ENCODE data around the gene CSMD2.

Gene CSMD2

DNA sequence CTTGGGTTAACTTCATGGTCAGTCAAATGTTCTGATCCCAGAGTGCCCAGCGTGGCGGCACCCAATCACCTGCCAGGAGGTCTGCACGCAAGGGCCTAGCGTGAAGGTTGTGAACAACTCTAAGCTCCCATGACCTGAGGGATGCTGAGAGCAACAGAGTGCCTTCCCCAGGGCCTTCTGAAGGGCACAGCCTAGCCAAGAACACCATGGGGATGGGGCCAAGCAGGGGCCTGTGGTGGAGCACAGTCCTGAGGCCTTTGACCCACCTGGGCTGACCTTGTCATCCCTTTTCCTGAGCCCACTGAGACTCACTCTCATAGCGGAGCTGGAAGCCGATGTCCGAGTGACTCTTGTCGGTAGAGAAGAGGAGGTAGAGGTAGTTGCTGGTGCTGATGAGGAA is 440.0 kb downstream of the CSMD2 start:
- H2BK120ac ChIP-seq (ENCODE audit: low read depth, low read length) = no peak overlapping the region
- no peak for DNase-seq
- no peak overlapping the region for H3K4me3 ChIP-seq (ENCODE audit: insufficient read depth in 1 of 2, low read depth in 1 of 2, low read length in 2 of 2)
- no peaks in the 10 kb centered on the region for H3K27me3 ChIP-seq (ENCODE audit: control insufficient read depth in 1 of 2, insufficient read depth in 1 of 2, low read length in 2 of 2)
- no peak overlapping the region for H3K27ac ChIP-seq (ENCODE audit: low read length, poor library complexity, severe bottlenecking)
- no peak overlapping the region for H4K91ac ChIP-seq (ENCODE audit: low read length)
- no peak overlapping the region for H4K8ac ChIP-seq (ENCODE audit: low read length)
- no peak overlapping the region for H2BK15ac ChIP-seq (ENCODE audit: low read depth, poor library complexity, severe bottlenecking)
- H2AFZ ChIP-seq (ENCODE audit: low read depth, low read length) = no peak overlapping the region
- no peak overlapping the region for H3K23ac ChIP-seq (ENCODE audit: low read length in 2 of 2)
- peaks cover 0 to 26% of the 10 kb centered on the region in 2 experiments for H3K36me3 ChIP-seq (ENCODE audit: control insufficient read depth in 1 of 2, insufficient read depth in 2 of 2, low read depth in 1 of 2, low read length in 2 of 2)
- H3K18ac ChIP-seq (ENCODE audit: low read depth in 1 of 2, low read length in 2 of 2) = no peak overlapping the region
- no peak overlapping the region for H2AK5ac ChIP-seq (ENCODE audit: low read length, severe bottlenecking)
- H2BK12ac ChIP-seq (ENCODE audit: low read length in 2 of 2) = no peak overlapping the region
- no peak overlapping the region for H2BK5ac ChIP-seq (ENCODE audit: low read depth, low read length, poor library complexity, severe bottlenecking)
- H3K4me1 ChIP-seq (ENCODE audit: control insufficient read depth, insufficient read depth, low read depth, low read length) = no peaks in the 10 kb centered on the region
- H3K9me3 ChIP-seq (ENCODE audit: control insufficient read depth, low read length) = no peaks in the 10 kb centered on the region
- no peak overlapping the region for H3K9ac ChIP-seq (ENCODE audit: low read length)
- H3K14ac ChIP-seq (ENCODE audit: low read length in 2 of 2) = no peak overlapping the region
- no peaks in the 10 kb centered on the region for H3K79me1 ChIP-seq (replicated peaks; ENCODE audit: low read length, poor library complexity, severe bottlenecking)
- WGBS = 94% methylated on average over 8 of the region's 8 CpGs
- no peak overlapping the region for H3K4me2 ChIP-seq (ENCODE audit: low read length, poor library complexity, severe bottlenecking)
- H3K4ac ChIP-seq (ENCODE audit: low read depth in 1 of 2, low read length in 2 of 2) = no peak overlapping the region

DNA sequence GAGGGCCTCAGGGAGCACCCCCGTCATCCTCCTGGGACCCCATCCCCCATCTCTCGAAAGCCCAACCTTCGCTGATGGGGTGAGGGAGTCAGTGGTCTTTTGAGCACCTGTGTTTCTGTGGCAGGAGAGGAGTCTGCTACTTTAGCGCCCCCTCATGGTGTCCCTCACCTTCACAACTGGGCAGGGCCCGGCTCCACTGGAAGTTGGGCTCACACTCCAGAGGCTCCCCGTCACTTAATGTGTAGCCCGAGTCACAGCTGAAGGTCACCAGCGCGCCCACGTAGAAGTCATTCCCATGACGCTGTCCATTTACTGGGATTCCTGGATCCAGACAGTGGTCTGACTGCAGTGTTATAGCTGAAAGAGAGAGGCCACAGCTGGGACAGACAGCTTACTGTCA is 440.7 kb downstream of the CSMD2 start:
- no peak overlapping the region for H2BK12ac ChIP-seq (ENCODE audit: low read length in 2 of 2)
- H3K4me3 ChIP-seq (ENCODE audit: insufficient read depth in 1 of 2, low read depth in 1 of 2, low read length in 2 of 2) = no peak overlapping the region
- no peak for DNase-seq
- no peaks in the 10 kb centered on the region for H3K9me3 ChIP-seq (ENCODE audit: control insufficient read depth, low read length)
- no peak overlapping the region for H2BK5ac ChIP-seq (ENCODE audit: low read depth, low read length, poor library complexity, severe bottlenecking)
- no peak overlapping the region for H3K27ac ChIP-seq (ENCODE audit: low read length, poor library complexity, severe bottlenecking)
- H3K27me3 ChIP-seq (ENCODE audit: control insufficient read depth in 1 of 2, insufficient read depth in 1 of 2, low read length in 2 of 2) = no peaks in the 10 kb centered on the region
- no peak overlapping the region for H4K8ac ChIP-seq (ENCODE audit: low read length)
- H3K23ac ChIP-seq (ENCODE audit: low read length in 2 of 2) = no peak overlapping the region
- H3K9ac ChIP-seq (ENCODE audit: low read length) = no peak overlapping the region
- H3K4ac ChIP-seq (ENCODE audit: low read depth in 1 of 2, low read length in 2 of 2) = no peak overlapping the region
- no peak overlapping the region for H2BK15ac ChIP-seq (ENCODE audit: low read depth, poor library complexity, severe bottlenecking)
- no peaks in the 10 kb centered on the region for H3K79me1 ChIP-seq (replicated peaks; ENCODE audit: low read length, poor library complexity, severe bottlenecking)
- H3K4me1 ChIP-seq (ENCODE audit: control insufficient read depth, insufficient read depth, low read depth, low read length) = no peaks in the 10 kb centered on the region
- H3K4me2 ChIP-seq (ENCODE audit: low read length, poor library complexity, severe bottlenecking) = no peak overlapping the region
- H3K14ac ChIP-seq (ENCODE audit: low read length in 2 of 2) = no peak overlapping the region
- H2AFZ ChIP-seq (ENCODE audit: low read depth, low read length) = no peak overlapping the region
- H3K36me3 ChIP-seq (ENCODE audit: control insufficient read depth in 1 of 2, insufficient read depth in 2 of 2, low read depth in 1 of 2, low read length in 2 of 2) = peaks cover 0 to 26% of the 10 kb centered on the region in 2 experiments
- no peak overlapping the region for H4K91ac ChIP-seq (ENCODE audit: low read length)
- WGBS = 92% methylated on average over 10 of the region's 11 CpGs
- no peak overlapping the region for H2AK5ac ChIP-seq (ENCODE audit: low read length, severe bottlenecking)
- H3K18ac ChIP-seq (ENCODE audit: low read depth in 1 of 2, low read length in 2 of 2) = no peak overlapping the region
- H2BK120ac ChIP-seq (ENCODE audit: low read depth, low read length) = no peak overlapping the region

DNA sequence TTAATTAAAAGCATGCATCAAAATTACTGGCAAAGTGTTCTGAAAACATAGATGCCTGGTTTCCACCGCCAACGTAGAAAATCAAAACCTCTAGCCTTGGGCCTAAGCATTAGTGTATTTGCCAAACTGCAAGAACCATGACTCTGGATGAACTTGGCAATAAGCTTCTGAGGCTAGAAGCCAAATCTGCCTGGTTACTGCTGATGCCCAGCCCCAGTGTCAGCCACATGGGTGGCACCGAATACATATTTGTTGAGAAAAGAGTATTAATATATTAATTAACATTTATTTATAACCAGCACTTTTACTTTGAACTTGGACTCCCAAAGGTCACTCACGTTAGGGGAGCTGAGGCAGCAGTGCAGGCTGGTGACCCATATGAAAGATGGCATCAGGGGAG is 441.8 kb downstream of the CSMD2 start:
- Histone ChIP-seq H2AK5ac (ENCODE audit: low read length, severe bottlenecking) (no peak overlapping the region), H2BK12ac (ENCODE audit: low read length in 2 of 2) (no peak overlapping the region), H3K36me3 (ENCODE audit: control insufficient read depth in 1 of 2, insufficient read depth in 2 of 2, low read depth in 1 of 2, low read length in 2 of 2) (peaks cover 0 to 28% of the 10 kb centered on the region in 2 experiments), H3K4me2 (ENCODE audit: low read length, poor library complexity, severe bottlenecking) (no peak overlapping the region), H2BK15ac (ENCODE audit: low read depth, poor library complexity, severe bottlenecking) (no peak overlapping the region), H2AFZ (ENCODE audit: low read depth, low read length) (no peak overlapping the region), H3K23ac (ENCODE audit: low read length in 2 of 2) (no peak overlapping the region), H3K4me3 (ENCODE audit: insufficient read depth in 1 of 2, low read depth in 1 of 2, low read length in 2 of 2) (no peak overlapping the region), H2BK120ac (ENCODE audit: low read depth, low read length) (no peak overlapping the region), H4K8ac (ENCODE audit: low read length) (no peak overlapping the region), H3K14ac (ENCODE audit: low read length in 2 of 2) (no peak overlapping the region), H3K4ac (ENCODE audit: low read depth in 1 of 2, low read length in 2 of 2) (no peak overlapping the region), H2BK5ac (ENCODE audit: low read depth, low read length, poor library complexity, severe bottlenecking) (no peak overlapping the region), H4K91ac (ENCODE audit: low read length) (no peak overlapping the region), H3K79me1 (replicated peaks; ENCODE audit: low read length, poor library complexity, severe bottlenecking) (no peaks in the 10 kb centered on the region), H3K9ac (ENCODE audit: low read length) (no peak overlapping the region), H3K27me3 (ENCODE audit: control insufficient read depth in 1 of 2, insufficient read depth in 1 of 2, low read length in 2 of 2) (no peaks in the 10 kb centered on the region), H3K18ac (ENCODE audit: low read depth in 1 of 2, low read length in 2 of 2) (no peak overlapping the region), H3K9me3 (ENCODE audit: control insufficient read depth, low read length) (no peaks in the 10 kb centered on the region), H3K27ac (ENCODE audit: low read length, poor library complexity, severe bottlenecking) (no peak overlapping the region), H3K4me1 (ENCODE audit: control insufficient read depth, insufficient read depth, low read depth, low read length) (no peaks in the 10 kb centered on the region)
- DNase-seq = no peak
- 75% methylated on average over 3 of the region's 4 CpGs for WGBS

DNA sequence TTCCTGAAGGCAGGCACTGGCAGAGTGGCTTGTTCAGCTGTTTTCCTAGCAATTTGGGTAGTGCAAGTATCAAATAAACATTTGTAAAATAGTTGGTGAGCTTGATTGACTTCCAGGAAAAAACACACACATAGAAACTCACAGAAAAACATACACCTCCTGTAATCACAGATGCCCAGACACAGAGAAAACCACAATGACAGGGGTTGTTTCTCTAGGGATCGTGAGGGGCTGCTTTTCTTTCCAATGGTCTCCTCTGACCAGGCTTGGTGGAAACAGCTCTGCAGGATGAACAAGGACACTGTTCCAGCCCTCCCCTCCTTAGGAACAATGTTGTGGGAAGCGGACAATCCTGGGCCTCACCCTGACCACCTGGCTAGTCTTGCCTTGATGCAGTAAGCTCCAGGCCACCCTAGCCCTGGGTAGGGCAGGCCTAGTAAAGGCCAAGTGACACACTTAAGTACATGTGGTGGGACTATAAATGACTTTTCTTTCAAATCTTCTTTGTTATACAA is 443.7 kb downstream of the CSMD2 start:
- H3K79me1 ChIP-seq (replicated peaks; ENCODE audit: low read length, poor library complexity, severe bottlenecking) = no peaks in the 10 kb centered on the region
- no peak overlapping the region for H4K91ac ChIP-seq (ENCODE audit: low read length)
- no peak overlapping the region for H2BK5ac ChIP-seq (ENCODE audit: low read depth, low read length, poor library complexity, severe bottlenecking)
- no peak overlapping the region for H2BK120ac ChIP-seq (ENCODE audit: low read depth, low read length)
- no peaks in the 10 kb centered on the region for H3K4me1 ChIP-seq (ENCODE audit: control insufficient read depth, insufficient read depth, low read depth, low read length)
- H3K27me3 ChIP-seq (ENCODE audit: control insufficient read depth in 1 of 2, insufficient read depth in 1 of 2, low read length in 2 of 2) = no peaks in the 10 kb centered on the region
- no peak overlapping the region for H3K4me2 ChIP-seq (ENCODE audit: low read length, poor library complexity, severe bottlenecking)
- no peak overlapping the region for H2BK12ac ChIP-seq (ENCODE audit: low read length in 2 of 2)
- 91% methylated on average over 2 of the region's 2 CpGs for WGBS
- no peaks in the 10 kb centered on the region for H3K9me3 ChIP-seq (ENCODE audit: control insufficient read depth, low read length)
- H3K18ac ChIP-seq (ENCODE audit: low read depth in 1 of 2, low read length in 2 of 2) = no peak overlapping the region
- DNase-seq = no peak
- no peak overlapping the region for H3K4me3 ChIP-seq (ENCODE audit: insufficient read depth in 1 of 2, low read depth in 1 of 2, low read length in 2 of 2)
- no peak overlapping the region for H2AFZ ChIP-seq (ENCODE audit: low read depth, low read length)
- no peak overlapping the region for H2BK15ac ChIP-seq (ENCODE audit: low read depth, poor library complexity, severe bottlenecking)
- no peak overlapping the region for H4K8ac ChIP-seq (ENCODE audit: low read length)
- no peak overlapping the region for H2AK5ac ChIP-seq (ENCODE audit: low read length, severe bottlenecking)
- H3K14ac ChIP-seq (ENCODE audit: low read length in 2 of 2) = no peak overlapping the region
- peaks cover 0 to 36% of the 10 kb centered on the region in 2 experiments for H3K36me3 ChIP-seq (ENCODE audit: control insufficient read depth in 1 of 2, insufficient read depth in 2 of 2, low read depth in 1 of 2, low read length in 2 of 2)
- no peak overlapping the region for H3K4ac ChIP-seq (ENCODE audit: low read depth in 1 of 2, low read length in 2 of 2)
- H3K9ac ChIP-seq (ENCODE audit: low read length) = no peak overlapping the region
- no peak overlapping the region for H3K27ac ChIP-seq (ENCODE audit: low read length, poor library complexity, severe bottlenecking)
- H3K23ac ChIP-seq (ENCODE audit: low read length in 2 of 2) = no peak overlapping the region
